Measurements from ENCODE around the gene KRTAP10-3.
A peak's percentile ranks its signal among the peaks of the same experiment; 100 is the strongest.
"Not testable (repeated sequence)": the region's sequence is repeated elsewhere in the genome, so short reads cannot be mapped to it uniquely, and the experiment has no call there.

The KRTAP10-3 gene

GRCh38 chr21:44594406-44594916, 35.9 kb upstream of the KRTAP10-3 start:
- no peaks in the 10 kb centered on the region for H3K4me1 ChIP-seq (ENCODE audit: control insufficient read depth, insufficient read depth, low read length)
- H3K4me3 ChIP-seq (ENCODE audit: low read depth, low read length): no peak overlapping the region
- H3K36me3 ChIP-seq (ENCODE audit: control insufficient read depth in 2 of 2, insufficient read depth in 1 of 2, low read length in 2 of 2): no peaks in the 10 kb centered on the region
- H3K27ac ChIP-seq (ENCODE audit: extremely low read depth, low read depth, low read length): no peak overlapping the region
- POLR2A ChIA-PET: no interaction called here
- H3K9me3 ChIP-seq (ENCODE audit: control insufficient read depth, insufficient read depth, low read depth, low read length): no peaks in the 10 kb centered on the region
- CTCF ChIA-PET: no interaction called here
- TF ChIP-seq KLF1 (tag by site-specific recombination; IDR thresholded peaks at IDR 0.05): 0 out of 2 replicates have a peak, but pooled peaks have one; percentile 39
- no peak for TF ChIP-seq ZNF24 (tag by site-specific recombination; IDR thresholded peaks at IDR 0.05)

GRCh38 chr21:44593598-44594405, 35.2 kb upstream of the KRTAP10-3 start:
- TF ChIP-seq ZNF670 (tag by site-specific recombination; IDR thresholded peaks at IDR 0.05; ENCODE audit: low read depth) (peak; percentile 74; the same call in 1 of the 2 replicates), SETDB1 (IDR thresholded peaks at IDR 0.05; ENCODE audit: insufficient read length, low read length) (peak; percentile 20), PRDM1 (tag by site-specific recombination; IDR thresholded peaks at IDR 0.05) (no peak), PRDM10 (tag by site-specific recombination; IDR thresholded peaks at IDR 0.05) (0 out of 2 replicates have a peak, but pooled peaks have one; percentile 17)
- CTCF ChIA-PET: no interaction called here
- Histone ChIP-seq H3K4me3 (ENCODE audit: low read depth, low read length) (no peak overlapping the region), H3K9me3 (ENCODE audit: control insufficient read depth, insufficient read depth, low read depth, low read length) (no peaks in the 10 kb centered on the region), H3K36me3 (ENCODE audit: control insufficient read depth in 2 of 2, insufficient read depth in 1 of 2, low read length in 2 of 2) (no peaks in the 10 kb centered on the region), H3K27ac (ENCODE audit: extremely low read depth, low read depth, low read length) (no peak overlapping the region), H3K4me1 (ENCODE audit: control insufficient read depth, insufficient read depth, low read length) (no peaks in the 10 kb centered on the region)
- POLR2A ChIA-PET: no interaction called here

GRCh38 chr21:44592446-44593311, 34.1 kb upstream of the KRTAP10-3 start, which contains the start of gene KRTAP10-6:
KRTAP10-6 (minus strand) TSS chr21:44592505; CDS start chr21:44592484, 21 bp downstream.
- no peak for TF ChIP-seq ZBTB21 (tag by site-specific recombination; IDR thresholded peaks at IDR 0.05)
- TF ChIP-seq ZNF112 (tag by site-specific recombination; IDR thresholded peaks at IDR 0.05): no peak
- TF ChIP-seq ZBTB44 (tag by site-specific recombination; IDR thresholded peaks at IDR 0.05): no peak
- TF ChIP-seq ZNF426 (tag by site-specific recombination; IDR thresholded peaks at IDR 0.05): no peak
- H3K9me3 ChIP-seq (ENCODE audit: control insufficient read depth, insufficient read depth, low read depth, low read length): no peaks in the 10 kb centered on the region
- no peaks in the 10 kb centered on the region for H3K36me3 ChIP-seq (ENCODE audit: control insufficient read depth in 2 of 2, insufficient read depth in 1 of 2, low read length in 2 of 2)
- CTCF ChIA-PET: no interaction called here
- no peaks in the 10 kb centered on the region for H3K4me1 ChIP-seq (ENCODE audit: control insufficient read depth, insufficient read depth, low read length)
- H3K27ac ChIP-seq (ENCODE audit: extremely low read depth, low read depth, low read length): no peak within 1 kb of the TSS
- no peak within 1 kb of the TSS for H3K4me3 ChIP-seq (ENCODE audit: low read depth, low read length)
- POLR2A ChIA-PET: no interaction called here

GRCh38 chr21:44591801-44592130, 33.2 kb upstream of the KRTAP10-3 start:
- not testable (repeated sequence) for H3K4me1 ChIP-seq (ENCODE audit: control insufficient read depth, insufficient read depth, low read length)

GRCh38 chr21:44590897-44591800, 32.6 kb upstream of the KRTAP10-3 start:
- H3K4me1 ChIP-seq (ENCODE audit: control insufficient read depth, insufficient read depth, low read length): not testable (repeated sequence)
- CTCF ChIA-PET: interaction anchor here (0.6 kb wide), 2 partner anchors 14 to 81 kb away, joined by 3 read pairs; no protein-coding TSS in a partner anchor

More at GRCh38 chr21:44591801-44592130, 33.2 kb upstream of the KRTAP10-3 start:
- H3K27ac ChIP-seq (ENCODE audit: extremely low read depth, low read depth, low read length); H3K9me3 ChIP-seq (ENCODE audit: control insufficient read depth, insufficient read depth, low read depth, low read length); H3K4me3 ChIP-seq (ENCODE audit: low read depth, low read length); POLR2A ChIA-PET; H3K36me3 ChIP-seq (ENCODE audit: control insufficient read depth in 2 of 2, insufficient read depth in 1 of 2, low read length in 2 of 2): not testable (repeated sequence)
- CTCF ChIA-PET: interaction anchor here (0.6 kb wide), 2 partner anchors 13 to 82 kb away, joined by 3 read pairs; no protein-coding TSS in a partner anchor

More at GRCh38 chr21:44590897-44591800, 32.6 kb upstream of the KRTAP10-3 start:
- H3K9me3 ChIP-seq (ENCODE audit: control insufficient read depth, insufficient read depth, low read depth, low read length); H3K27ac ChIP-seq (ENCODE audit: extremely low read depth, low read depth, low read length); H3K36me3 ChIP-seq (ENCODE audit: control insufficient read depth in 2 of 2, insufficient read depth in 1 of 2, low read length in 2 of 2); POLR2A ChIA-PET; H3K4me3 ChIP-seq (ENCODE audit: low read depth, low read length): not testable (repeated sequence)
